A549 (cell line): ENCODE data around the gene AMIGO2. TPM values are rescaled to one million over a fixed set of nuclear protein-coding genes. Genes with fewer than 3 reads are reported as not detected.

Experiments
- ATAC-seq, 2 experiments: fragments of 200-7000 bp in 1 of 2; fragments of >200 bp in 1 of 2; cut with Nextera tagmentation in 1 of 2; cut with Tn5 transposase in 1 of 2; 3 replicates each; pipeline versions ENCODE4 v1.8.0 to v1.9.1; 2018 to 2020; ENCODE audit warnings: mild to moderate bottlenecking in 1 of 2, moderate library complexity in 1 of 2
- CTCF ChIA-PET: fragments of 300-600 bp; sonication (Branson Sonifier 250); formaldehyde crosslinking; extraction: SDS; loops from one replicate; lab custom pipeline; 2021; ENCODE audit warnings: antibody characterized with exemption, inconsistent platforms; lab: Yijun Ruan, JAX
- POLR2A ChIA-PET: fragments of 350-600 bp; formaldehyde crosslinking; extraction: SDS; loops from one replicate; lab custom pipeline; 2021; ENCODE audit warnings: antibody characterized with exemption, inconsistent platforms; lab: Yijun Ruan, JAX
- DNase-seq, 2 experiments: peaks; one replicate each; pipeline versions ENCODE4 v3.0.0 to v3.0.0-alpha.2; 2011 to 2016; ENCODE audit warnings: low read depth in 1 of 2, low spot score in 1 of 2
- FAIRE-seq: peaks from 2 replicates; lab custom pipeline; 2011; peaks lifted over from hg19 to GRCh38; lab: Jason Lieb, UNC
- H3K27ac ChIP-seq, 2 experiments: fragments of >200 bp; sonication (Bioruptor Twin); formaldehyde crosslinking; 3 replicates each; pipeline ENCODE4 v1.5.1; 2016 to 2017
- H3K4me1 ChIP-seq: fragments of >200 bp; sonication (Bioruptor Twin); formaldehyde crosslinking; 3 replicates; pipeline ENCODE4 v1.6.1; 2016
- H3K4me2 ChIP-seq: fragments of >200 bp; sonication (Bioruptor Twin); formaldehyde crosslinking; 3 replicates; pipeline ENCODE4 v1.6.1; 2016
- H3K4me3 ChIP-seq: fragments of >200 bp; sonication (Bioruptor Twin); formaldehyde crosslinking; 3 replicates; pipeline ENCODE4 v1.5.1; 2016
- H3K9me3 ChIP-seq: fragments of >200 bp; sonication (Bioruptor Twin); formaldehyde crosslinking; 3 replicates; pipeline ENCODE4 v1.6.1; 2016
- BHLHE40 ChIP-seq: IDR thresholded peaks from 2 replicates; pipeline ENCODE4 v1.6.1; 2012; ENCODE audit warnings: low read depth, low read length, inconsistent platforms
- CEBPB ChIP-seq, 2 experiments: fragments of >200 bp in 1 of 2; sonication (Bioruptor Twin) in 1 of 2; formaldehyde crosslinking in 1 of 2; IDR thresholded peaks; 2 replicates each; pipeline ENCODE4 v1.6.1; 2012 to 2016
- EHF ChIP-seq: fragments of 250-450 bp; sonication (Bioruptor Pico); IDR thresholded peaks from 2 replicates; pipeline ENCODE4 v1.5.0; 2020; ENCODE audit warnings: mild to moderate bottlenecking
- EP300 ChIP-seq, 2 experiments: fragments of >200 bp; sonication (Bioruptor Twin); formaldehyde crosslinking; IDR thresholded peaks; 2 replicates in 1 of 2; 3 replicates in 1 of 2; pipeline ENCODE4 v1.6.1; 2016 to 2017
- FOSB ChIP-seq: fragments of 250-450 bp; sonication (Bioruptor Pico); IDR thresholded peaks from 2 replicates; pipeline ENCODE4 v1.5.0; 2020; ENCODE audit warnings: mild to moderate bottlenecking, moderate library complexity
- FOSL2 ChIP-seq, 2 experiments: fragments of 450-650 bp in 1 of 2; fragments of >200 bp in 1 of 2; sonication (Bioruptor Twin) in 1 of 2; formaldehyde crosslinking; IDR thresholded peaks; 2 replicates each; pipeline versions ENCODE4 v1.5.0 to v1.6.1; 2016 to 2020; ENCODE audit warnings: mild to moderate bottlenecking in 1 of 2, moderate library complexity in 1 of 2
- FOXS1 ChIP-seq: fragments of 250-450 bp; sonication (Bioruptor Pico); IDR thresholded peaks from 2 replicates; pipeline ENCODE4 v1.5.0; 2020; ENCODE audit warnings: mild to moderate bottlenecking, moderate library complexity
- HDAC2 ChIP-seq: fragments of 200-600 bp; sonication (generic); IDR thresholded peaks from 2 replicates; pipeline ENCODE4 v1.6.1; 2016
- HOXA7 ChIP-seq: fragments of 250-450 bp; sonication (Bioruptor Pico); IDR thresholded peaks from 2 replicates; pipeline ENCODE4 v1.5.0; 2020; ENCODE audit warnings: mild to moderate bottlenecking, moderate library complexity
- HOXB13 ChIP-seq: fragments of 250-450 bp; sonication (Bioruptor Pico); IDR thresholded peaks from 2 replicates; pipeline ENCODE4 v1.5.0; 2020; ENCODE audit warnings: low read depth, mild to moderate bottlenecking, moderate library complexity
- HOXB5 ChIP-seq: fragments of 250-450 bp; sonication (Bioruptor Pico); IDR thresholded peaks from 2 replicates; pipeline ENCODE4 v1.5.0; 2020; ENCODE audit warnings: mild to moderate bottlenecking, moderate library complexity
- JUNB ChIP-seq: fragments of >200 bp; sonication (Bioruptor Twin); formaldehyde crosslinking; IDR thresholded peaks from 2 replicates; pipeline ENCODE4 v1.6.1; 2016
- KDM1A ChIP-seq: fragments of 200-600 bp; sonication (generic); IDR thresholded peaks from 2 replicates; pipeline ENCODE4 v1.6.1; 2016; ENCODE audit warnings: low read depth, mild to moderate bottlenecking
- NPAS2 ChIP-seq: fragments of 250-450 bp; sonication (Bioruptor Pico); IDR thresholded peaks from 2 replicates; pipeline ENCODE4 v1.8.0; 2022; ENCODE audit warnings: mild to moderate bottlenecking, moderate library complexity, borderline replicate concordance
- POLR2AphosphoS2 ChIP-seq: conservative IDR thresholded peaks from 2 replicates; pipeline ENCODE4 v1.6.1; 2012; ENCODE audit warnings: low read length, improper control_type of control experiment, inconsistent platforms
- RAD21 ChIP-seq, 2 experiments: fragments of >200 bp in 1 of 2; sonication (Bioruptor Twin) in 1 of 2; formaldehyde crosslinking in 1 of 2; IDR thresholded peaks in 1 of 2; conservative IDR thresholded peaks in 1 of 2; 2 replicates in 1 of 2; 3 replicates in 1 of 2; pipeline ENCODE4 v1.6.1; 2012 to 2018; ENCODE audit warnings: inconsistent platforms in 1 of 2
- RARB ChIP-seq: fragments of 250-450 bp; sonication (Bioruptor Pico); IDR thresholded peaks from 2 replicates; pipeline ENCODE4 v1.8.0; 2021; ENCODE audit warnings: mild to moderate bottlenecking, moderate library complexity
- RCOR1 ChIP-seq: fragments of 150-350 bp; IDR thresholded peaks from 2 replicates; pipeline ENCODE4 v1.6.1; 2014; ENCODE audit warnings: antibody characterized with exemption, low read length, low read depth
- RFX5 ChIP-seq: fragments of 450-650 bp; IDR thresholded peaks from 2 replicates; pipeline ENCODE4 v1.7.1; 2014; ENCODE audit warnings: antibody characterized with exemption, mild to moderate bottlenecking, moderate library complexity
- SMC3 ChIP-seq: fragments of >200 bp; sonication (Bioruptor Twin); formaldehyde crosslinking; IDR thresholded peaks from 3 replicates; pipeline ENCODE4 v1.6.1; 2018; ENCODE audit warnings: inconsistent platforms
- TP53 ChIP-seq: fragments of 250-450 bp; sonication (Bioruptor Pico); IDR thresholded peaks from 2 replicates; pipeline ENCODE4 v1.5.0; 2021; ENCODE audit warnings: mild to moderate bottlenecking, moderate library complexity
- ZNF302 ChIP-seq: fragments of 250-450 bp; sonication (Bioruptor Pico); IDR thresholded peaks from 2 replicates; pipeline ENCODE4 v1.9.0; 2021; ENCODE audit warnings: inconsistent platforms, mild to moderate bottlenecking, moderate library complexity
- ZSCAN20 ChIP-seq: fragments of 250-450 bp; sonication (Bioruptor Pico); IDR thresholded peaks from 2 replicates; pipeline ENCODE4 v1.8.0; 2022; ENCODE audit warnings: mild to moderate bottlenecking, moderate library complexity
- WGBS: methylation state at CpG from one replicate; pipeline ENCODE4 v1.1.6; 2017; ENCODE audit errors: missing lambda C conversion rate; 5-methylcytosine and 5-hydroxymethylcytosine counted together
- polyA plus RNA-seq, 4 experiments: library from polyadenylated mRNA; depleted of rRNA in 3 of 4; stranded (reverse); fragments of >200 nt; fragmentation: RNase III in 1 of 4; extraction: RNeasy Plus Mini Kit Qiagen cat#74134 plus additional on column Dnase treatment in 1 of 4; gene quantifications; 2 replicates in 3 of 4; 3 replicates in 1 of 4; pipeline ENCODE4 v1.2.3, GENCODE V29; 2011 to 2017
- TF ChIP-seq, protein P1 (sequence below): IDR thresholded peaks from 2 replicates; pipeline ENCODE4 v1.6.1; 2012
- TF ChIP-seq, protein P2 (sequence below): IDR thresholded peaks from 2 replicates; pipeline ENCODE4 v1.6.1; 2012; ENCODE audit warnings: low read depth, borderline replicate concordance
- TF ChIP-seq, protein P3 (sequence below): fragments of >200 bp; sonication (Bioruptor Twin); formaldehyde crosslinking; IDR thresholded peaks from 3 replicates; pipeline ENCODE4 v1.6.1; 2016
- TF ChIP-seq, protein P4 (sequence below): fragments of 450-650 bp; IDR thresholded peaks from 2 replicates; pipeline ENCODE4 v1.6.1; 2014; ENCODE audit warnings: antibody characterized with exemption
- TF ChIP-seq, protein P5 (sequence below): fragments of >200 bp; sonication (Bioruptor Twin); formaldehyde crosslinking; IDR thresholded peaks from 2 replicates; pipeline ENCODE4 v1.6.1; 2016
- TF ChIP-seq, protein P6 (sequence below): IDR thresholded peaks from 2 replicates; pipeline ENCODE4 v1.6.1; 2012
- TF ChIP-seq, protein P7 (sequence below): fragments of 250-450 bp; sonication (Bioruptor Pico); IDR thresholded peaks from 2 replicates; pipeline ENCODE4 v1.5.0; 2020; ENCODE audit warnings: low read depth, mild to moderate bottlenecking, moderate library complexity
- TF ChIP-seq, protein P8 (sequence below): fragments of >200 bp; sonication (Bioruptor Twin); formaldehyde crosslinking; IDR thresholded peaks from 3 replicates; pipeline ENCODE4 v1.5.1; 2016

Gene AMIGO2
- polyA plus RNA-seq, 2 of the 4 experiments (the other 2 are of a cell fraction), result 288 to 636 TPM

DNA sequence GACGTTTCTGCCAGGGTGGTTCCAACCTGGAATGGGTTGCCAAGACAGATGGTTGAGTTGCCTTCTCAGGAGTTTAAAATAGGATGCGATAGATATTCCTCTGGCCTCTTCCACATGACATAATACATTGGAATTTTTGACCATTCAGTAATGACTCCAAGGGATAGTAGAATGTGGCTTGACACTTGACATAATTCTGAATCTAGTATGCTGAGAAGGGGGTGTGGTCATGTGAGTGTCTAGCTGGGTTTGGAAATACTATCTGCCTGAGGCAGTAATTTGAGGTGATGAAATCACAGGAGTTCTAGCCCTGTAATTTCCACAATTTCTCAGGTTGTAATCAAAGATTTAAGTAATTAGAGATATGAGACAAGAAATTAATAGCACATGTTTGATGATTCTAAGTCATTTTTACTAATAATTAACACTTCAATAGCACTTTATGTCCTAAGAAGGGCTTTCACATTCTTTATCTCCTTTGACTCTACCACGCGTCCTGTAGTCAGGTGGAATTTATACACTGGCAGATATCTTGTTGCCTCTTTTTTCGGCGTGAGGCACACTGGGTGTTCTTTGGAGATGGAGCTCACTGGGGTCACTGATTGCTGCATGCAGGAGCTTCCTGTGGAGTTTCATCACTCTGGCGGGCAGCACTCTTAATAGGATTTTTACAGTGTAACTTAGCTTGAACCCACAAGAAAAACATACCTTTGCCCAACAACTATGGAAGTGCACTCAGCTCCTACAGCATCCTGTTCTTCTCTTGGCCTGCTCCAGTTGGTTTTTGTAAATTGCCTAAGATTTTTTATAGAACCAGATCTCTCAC, 3.2 kb upstream of the AMIGO2 start:
- peak in 1 of 2 experiments; percentile 95 for DNase-seq
- FAIRE-seq, result peak; percentile 95
- Histone ChIP-seq H3K27ac (peak overlapping the region; percentile 97 to 100), H3K9me3 (no peaks in the 10 kb centered on the region), H3K4me3 (peak overlapping the region; percentile 74; the same call in 2 of the 3 replicates), H3K4me1 (peaks cover 61% of the 10 kb centered on the region), H3K4me2 (peak overlapping the region; percentile 89)
- peak; percentile 7 to 20; a peak in 3 of 6 replicates for ATAC-seq
- CTCF ChIA-PET, result interaction anchor here (0.6 to 1.6 kb wide), 8 partner anchors 11 to 604 kb away, joined by 3 to 6 read pairs (median 4); no protein-coding TSS in a partner anchor
- 5% methylated on average over 7 of the region's 7 CpGs for WGBS
- POLR2A ChIA-PET, result interaction anchor here (0.6 to 11.0 kb wide), 13 partner anchors 9 to 315 kb away, joined by 3 to 156 read pairs (median 5); no protein-coding TSS in a partner anchor
- TF ChIP-seq POLR2AphosphoS2 (peak; percentile 35; the same call in 1 of the 2 replicates), KDM1A (no peak), HDAC2 (no peak), FOSB (peak; percentile 49; the same call in 1 of the 2 replicates), HOXB5 (CRISPR knock-in tag) (peak; percentile 58; the same call in 1 of the 2 replicates), JUNB (peak; percentile 81), HOXA7 (peak; percentile 84; the same call in 1 of the 2 replicates), EHF (peak; percentile 70; the same call in 1 of the 2 replicates), CEBPB (IDR thresholded peaks at IDR 0.05) (peak; percentile 91 to 97), TP53 (peak; percentile 66; the same call in 1 of the 2 replicates), RFX5 (no peak), BHLHE40 (peak; percentile 42; the same call in 1 of the 2 replicates), ZSCAN20 (CRISPR knock-in tag) (0 out of 2 replicates have a peak, but pooled peaks have one; percentile 10), NPAS2 (no peak), RAD21 (conservative IDR thresholded peaks at IDR 0.05 in 1 of 2, IDR thresholded peaks at IDR 0.05 in 1 of 2) (peak in 1 of 2 experiments; percentile 27; a peak in 1 of 5 replicates), HOXB13 (CRISPR knock-in tag) (peak; percentile 32; the same call in 1 of the 2 replicates), SMC3 (peak; percentile 53; the same call in 2 of the 3 replicates), EP300 (IDR thresholded peaks at IDR 0.05) (peak; percentile 87 to 90; a peak in 4 of 5 replicates), ZNF302 (CRISPR knock-in tag) (0 out of 2 replicates have a peak, but pooled peaks have one; percentile 16), FOSL2 (IDR thresholded peaks at IDR 0.05) (peak; percentile 31; the same call in 1 of the 2 replicates), FOSL2 (CRISPR knock-in tag; IDR thresholded peaks at IDR 0.05) (peak; percentile 82), FOXS1 (CRISPR knock-in tag) (peak; percentile 50; the same call in 1 of the 2 replicates), RCOR1 (no peak), RARB (CRISPR knock-in tag) (0 out of 2 replicates have a peak, but pooled peaks have one; percentile 38)
- TF ChIP-seq, protein P1, sequence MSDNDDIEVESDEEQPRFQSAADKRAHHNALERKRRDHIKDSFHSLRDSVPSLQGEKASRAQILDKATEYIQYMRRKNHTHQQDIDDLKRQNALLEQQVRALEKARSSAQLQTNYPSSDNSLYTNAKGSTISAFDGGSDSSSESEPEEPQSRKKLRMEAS, result peak; percentile 78
- TF ChIP-seq, protein P2, sequence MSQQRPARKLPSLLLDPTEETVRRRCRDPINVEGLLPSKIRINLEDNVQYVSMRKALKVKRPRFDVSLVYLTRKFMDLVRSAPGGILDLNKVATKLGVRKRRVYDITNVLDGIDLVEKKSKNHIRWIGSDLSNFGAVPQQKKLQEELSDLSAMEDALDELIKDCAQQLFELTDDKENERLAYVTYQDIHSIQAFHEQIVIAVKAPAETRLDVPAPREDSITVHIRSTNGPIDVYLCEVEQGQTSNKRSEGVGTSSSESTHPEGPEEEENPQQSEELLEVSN, result peak; percentile 24; the same call in 1 of the 2 replicates
- TF ChIP-seq, protein P3, sequence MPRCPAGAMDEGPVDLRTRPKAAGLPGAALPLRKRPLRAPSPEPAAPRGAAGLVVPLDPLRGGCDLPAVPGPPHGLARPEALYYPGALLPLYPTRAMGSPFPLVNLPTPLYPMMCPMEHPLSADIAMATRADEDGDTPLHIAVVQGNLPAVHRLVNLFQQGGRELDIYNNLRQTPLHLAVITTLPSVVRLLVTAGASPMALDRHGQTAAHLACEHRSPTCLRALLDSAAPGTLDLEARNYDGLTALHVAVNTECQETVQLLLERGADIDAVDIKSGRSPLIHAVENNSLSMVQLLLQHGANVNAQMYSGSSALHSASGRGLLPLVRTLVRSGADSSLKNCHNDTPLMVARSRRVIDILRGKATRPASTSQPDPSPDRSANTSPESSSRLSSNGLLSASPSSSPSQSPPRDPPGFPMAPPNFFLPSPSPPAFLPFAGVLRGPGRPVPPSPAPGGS, result peak; percentile 86
- TF ChIP-seq, protein P4, sequence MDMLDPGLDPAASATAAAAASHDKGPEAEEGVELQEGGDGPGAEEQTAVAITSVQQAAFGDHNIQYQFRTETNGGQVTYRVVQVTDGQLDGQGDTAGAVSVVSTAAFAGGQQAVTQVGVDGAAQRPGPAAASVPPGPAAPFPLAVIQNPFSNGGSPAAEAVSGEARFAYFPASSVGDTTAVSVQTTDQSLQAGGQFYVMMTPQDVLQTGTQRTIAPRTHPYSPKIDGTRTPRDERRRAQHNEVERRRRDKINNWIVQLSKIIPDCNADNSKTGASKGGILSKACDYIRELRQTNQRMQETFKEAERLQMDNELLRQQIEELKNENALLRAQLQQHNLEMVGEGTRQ, result peak; percentile 34; the same call in 1 of the 2 replicates
- TF ChIP-seq, protein P5, sequence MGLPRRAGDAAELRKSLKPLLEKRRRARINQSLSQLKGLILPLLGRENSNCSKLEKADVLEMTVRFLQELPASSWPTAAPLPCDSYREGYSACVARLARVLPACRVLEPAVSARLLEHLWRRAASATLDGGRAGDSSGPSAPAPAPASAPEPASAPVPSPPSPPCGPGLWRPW, result peak; percentile 83
- TF ChIP-seq, protein P6, sequence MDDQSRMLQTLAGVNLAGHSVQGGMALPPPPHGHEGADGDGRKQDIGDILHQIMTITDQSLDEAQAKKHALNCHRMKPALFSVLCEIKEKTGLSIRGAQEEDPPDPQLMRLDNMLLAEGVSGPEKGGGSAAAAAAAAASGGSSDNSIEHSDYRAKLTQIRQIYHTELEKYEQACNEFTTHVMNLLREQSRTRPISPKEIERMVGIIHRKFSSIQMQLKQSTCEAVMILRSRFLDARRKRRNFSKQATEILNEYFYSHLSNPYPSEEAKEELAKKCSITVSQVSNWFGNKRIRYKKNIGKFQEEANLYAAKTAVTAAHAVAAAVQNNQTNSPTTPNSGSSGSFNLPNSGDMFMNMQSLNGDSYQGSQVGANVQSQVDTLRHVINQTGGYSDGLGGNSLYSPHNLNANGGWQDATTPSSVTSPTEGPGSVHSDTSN, result 0 out of 2 replicates have a peak, but pooled peaks have one; percentile 27
- TF ChIP-seq, protein P7, sequence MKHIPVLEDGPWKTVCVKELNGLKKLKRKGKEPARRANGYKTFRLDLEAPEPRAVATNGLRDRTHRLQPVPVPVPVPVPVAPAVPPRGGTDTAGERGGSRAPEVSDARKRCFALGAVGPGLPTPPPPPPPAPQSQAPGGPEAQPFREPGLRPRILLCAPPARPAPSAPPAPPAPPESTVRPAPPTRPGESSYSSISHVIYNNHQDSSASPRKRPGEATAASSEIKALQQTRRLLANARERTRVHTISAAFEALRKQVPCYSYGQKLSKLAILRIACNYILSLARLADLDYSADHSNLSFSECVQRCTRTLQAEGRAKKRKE (CRISPR knock-in tag), result no peak
- TF ChIP-seq, protein P8, sequence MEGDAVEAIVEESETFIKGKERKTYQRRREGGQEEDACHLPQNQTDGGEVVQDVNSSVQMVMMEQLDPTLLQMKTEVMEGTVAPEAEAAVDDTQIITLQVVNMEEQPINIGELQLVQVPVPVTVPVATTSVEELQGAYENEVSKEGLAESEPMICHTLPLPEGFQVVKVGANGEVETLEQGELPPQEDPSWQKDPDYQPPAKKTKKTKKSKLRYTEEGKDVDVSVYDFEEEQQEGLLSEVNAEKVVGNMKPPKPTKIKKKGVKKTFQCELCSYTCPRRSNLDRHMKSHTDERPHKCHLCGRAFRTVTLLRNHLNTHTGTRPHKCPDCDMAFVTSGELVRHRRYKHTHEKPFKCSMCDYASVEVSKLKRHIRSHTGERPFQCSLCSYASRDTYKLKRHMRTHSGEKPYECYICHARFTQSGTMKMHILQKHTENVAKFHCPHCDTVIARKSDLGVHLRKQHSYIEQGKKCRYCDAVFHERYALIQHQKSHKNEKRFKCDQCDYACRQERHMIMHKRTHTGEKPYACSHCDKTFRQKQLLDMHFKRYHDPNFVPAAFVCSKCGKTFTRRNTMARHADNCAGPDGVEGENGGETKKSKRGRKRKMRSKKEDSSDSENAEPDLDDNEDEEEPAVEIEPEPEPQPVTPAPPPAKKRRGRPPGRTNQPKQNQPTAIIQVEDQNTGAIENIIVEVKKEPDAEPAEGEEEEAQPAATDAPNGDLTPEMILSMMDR, result no peak
